Renal cortex interstitium (tissue), 15 donors: ENCODE results near the gene IMP3. TPM values are rescaled to one million over a fixed set of nuclear protein-coding genes. Genes with fewer than 3 reads are reported as not detected.
"Not testable (repeated sequence)": the region's sequence is repeated elsewhere in the genome, so short reads cannot be mapped to it uniquely, and the experiment has no call there.

Experiments
- DNase-seq, 11 donors: peaks; one replicate each; pipeline ENCODE4 v3.0.0-alpha.2; 2013; ENCODE audit warnings: low read depth in 9 of 11, low spot score in 4 of 11; ENCODE audit errors: extremely low read depth in 1 of 11
- long read RNA-seq, 16 experiments: transcript quantifications; one replicate each; lab custom pipeline, GENCODE V29; 2026
- polyA plus RNA-seq, 3 donors: library from polyadenylated mRNA; unstranded; fragments of 120-200 nt; gene quantifications; one replicate each; pipeline ENCODE4 v1.2.1, GENCODE V29; 2013; ENCODE audit not compliant: insufficient read length in 3 of 3

The IMP3 gene
- polyA plus RNA-seq: 10 to 100 TPM; 49.1 to 58.0 (median 54.3) TPM
- long read RNA-seq, donor 1, transcript IMP3-202 (1 exons, 1,237 nt): major isoform, 61 of 61 reads
- long read RNA-seq, donor 1, partial matches to known transcripts: 0 of 61 reads
- long read RNA-seq, donor 1, other reads (novel, unspliced or antisense): 0 of 61 reads
- long read RNA-seq, donor 2, transcript IMP3-202 (1 exons, 1,237 nt): major isoform, 45 of 45 reads
- long read RNA-seq, donor 2, partial matches to known transcripts: 0 of 45 reads
- long read RNA-seq, donor 2, other reads (novel, unspliced or antisense): 0 of 45 reads
- long read RNA-seq, donor 3, transcript IMP3-202 (1 exons, 1,237 nt): major isoform, 123 of 123 reads
- long read RNA-seq, donor 3, partial matches to known transcripts: 0 of 123 reads
- long read RNA-seq, donor 3, other reads (novel, unspliced or antisense): 0 of 123 reads
- long read RNA-seq, donor 4, transcript IMP3-202 (1 exons, 1,237 nt): major isoform, 57 of 97 reads
- long read RNA-seq, donor 4, partial matches to known transcripts: 40 of 97 reads
- long read RNA-seq, donor 4, other reads (novel, unspliced or antisense): 0 of 97 reads
- long read RNA-seq, donor 5: 0 reads
- long read RNA-seq, donor 6, transcript IMP3-202 (1 exons, 1,237 nt): major isoform, 64 of 77 reads
- long read RNA-seq, donor 6, partial matches to known transcripts: 13 of 77 reads
- long read RNA-seq, donor 6, other reads (novel, unspliced or antisense): 0 of 77 reads
- long read RNA-seq, donor 7, transcript IMP3-202 (1 exons, 1,237 nt): major isoform, 106 of 114 reads
- long read RNA-seq, donor 7, partial matches to known transcripts: 8 of 114 reads
- long read RNA-seq, donor 7, other reads (novel, unspliced or antisense): 0 of 114 reads
- long read RNA-seq, donor 8: 0 reads
- long read RNA-seq, donor 9, transcript IMP3-202 (1 exons, 1,237 nt): major isoform, 66 of 80 reads
- long read RNA-seq, donor 9, partial matches to known transcripts: 14 of 80 reads
- long read RNA-seq, donor 9, other reads (novel, unspliced or antisense): 0 of 80 reads
- long read RNA-seq, donor 10, transcript IMP3-202 (1 exons, 1,237 nt): major isoform, 100 of 100 reads
- long read RNA-seq, donor 10, partial matches to known transcripts: 0 of 100 reads
- long read RNA-seq, donor 10, other reads (novel, unspliced or antisense): 0 of 100 reads
- long read RNA-seq, donor 11, transcript IMP3-202 (1 exons, 1,237 nt): major isoform, 48 of 48 reads
- long read RNA-seq, donor 11, partial matches to known transcripts: 0 of 48 reads
- long read RNA-seq, donor 11, other reads (novel, unspliced or antisense): 0 of 48 reads
- long read RNA-seq, donor 12, transcript IMP3-202 (1 exons, 1,237 nt): major isoform, 29 of 29 reads
- long read RNA-seq, donor 12, partial matches to known transcripts: 0 of 29 reads
- long read RNA-seq, donor 12, other reads (novel, unspliced or antisense): 0 of 29 reads
- long read RNA-seq, donor 13: 0 reads
- long read RNA-seq, donor 14, transcript IMP3-202 (1 exons, 1,237 nt): major isoform, 63 of 63 reads
- long read RNA-seq, donor 14, partial matches to known transcripts: 0 of 63 reads
- long read RNA-seq, donor 14, other reads (novel, unspliced or antisense): 0 of 63 reads
- long read RNA-seq, donor 15, transcript IMP3-202 (1 exons, 1,237 nt): major isoform, 38 of 46 reads
- long read RNA-seq, donor 15, partial matches to known transcripts: 8 of 46 reads
- long read RNA-seq, donor 15, other reads (novel, unspliced or antisense): 0 of 46 reads
- long read RNA-seq, donor 16, transcript IMP3-202 (1 exons, 1,237 nt): major isoform, 144 of 201 reads
- long read RNA-seq, donor 16, partial matches to known transcripts: 57 of 201 reads
- long read RNA-seq, donor 16, other reads (novel, unspliced or antisense): 0 of 201 reads

GRCh38 chr15:75639709-75640482 is at the start of gene IMP3:
IMP3 (minus strand) TSS chr15:75640224; CDS start chr15:75640168, 56 bp downstream.
- peak; percentile 87 to 98 (median 95) for DNase-seq

- not testable (repeated sequence) for DNase-seq
Observed at GRCh38 chr15:75689429-75689828, 49.4 kb upstream of the IMP3 start.

- no peak for DNase-seq
Observed at GRCh38 chr15:75688831-75689230, 48.8 kb upstream of the IMP3 start.

GRCh38 chr15:75688278-75688557 is 48.2 kb upstream of the IMP3 start:
- no peak for DNase-seq

GRCh38 chr15:75687486-75688277 is 47.7 kb upstream of the IMP3 start:
- DNase-seq: no peak

GRCh38 chr15:75686212-75686642 is 46.2 kb upstream of the IMP3 start:
- DNase-seq: peak in 5 of 11 donors; percentile 42 to 61 (median 47)

- no peak for DNase-seq
Observed at GRCh38 chr15:75685195-75685594, 45.2 kb upstream of the IMP3 start.

- DNase-seq: no peak
Observed at GRCh38 chr15:75684648-75685047, 44.6 kb upstream of the IMP3 start.

- peak in 5 of 11 donors; percentile 46 to 61 (median 55) for DNase-seq
Observed at GRCh38 chr15:75683646-75684312, 43.8 kb upstream of the IMP3 start.

- DNase-seq: no peak
Observed at GRCh38 chr15:75682181-75683135, 42.4 kb upstream of the IMP3 start.

GRCh38 chr15:75680007-75680789 is 40.2 kb upstream of the IMP3 start:
- DNase-seq: no peak

- DNase-seq: not testable (repeated sequence)
Observed at GRCh38 chr15:75678324-75678690, 38.3 kb upstream of the IMP3 start.

- no peak for DNase-seq
Observed at GRCh38 chr15:75677465-75678323, 37.7 kb upstream of the IMP3 start.
